Hepatocyte (in vitro differentiated cells): Measurements from ENCODE around the gene OR3A2. TPM values are rescaled to one million over a fixed set of nuclear protein-coding genes. Genes with fewer than 3 reads are reported as not detected.
"Not testable (repeated sequence)": the region's sequence is repeated elsewhere in the genome, so short reads cannot be mapped to it uniquely, and the experiment has no call there.

Experiments used
- DNase-seq: peaks from one replicate; pipeline ENCODE4 v3.0.0-alpha.2; 2016; ENCODE audit warnings: low spot score
- H2AFZ ChIP-seq: fragments of 200-600 bp; sonication (generic); 2 replicates; pipeline ENCODE4 v1.6.0; 2016; ENCODE audit warnings: antibody characterized with exemption, mild to moderate bottlenecking
- H3K27ac ChIP-seq: fragments of 200-600 bp; sonication (generic); 2 replicates; pipeline ENCODE4 v1.5.1; 2016; ENCODE audit warnings: mild to moderate bottlenecking
- H3K27me3 ChIP-seq: fragments of 200-600 bp; sonication (generic); 2 replicates; pipeline ENCODE4 v1.6.1; 2016
- H3K36me3 ChIP-seq: fragments of 200-600 bp; sonication (generic); replicated peaks from 2 replicates; pipeline ENCODE4 v1.5.1; 2016; ENCODE audit warnings: low read depth; ENCODE audit not compliant: insufficient read depth
- H3K4me1 ChIP-seq: fragments of 200-600 bp; sonication (generic); 2 replicates; pipeline ENCODE4 v1.5.1; 2016; ENCODE audit warnings: mild to moderate bottlenecking, moderate library complexity; ENCODE audit not compliant: insufficient read depth
- H3K4me2 ChIP-seq: fragments of 200-600 bp; sonication (generic); 2 replicates; pipeline ENCODE4 v1.6.0; 2016
- H3K4me3 ChIP-seq: fragments of 200-600 bp; sonication (generic); 2 replicates; pipeline ENCODE4 v1.5.1; 2016; ENCODE audit warnings: mild to moderate bottlenecking
- H3K79me2 ChIP-seq: fragments of 200-600 bp; sonication (generic); 2 replicates; pipeline ENCODE4 v1.6.0; 2017; ENCODE audit warnings: mild to moderate bottlenecking
- H3K9me2 ChIP-seq: fragments of 200-600 bp; sonication (generic); replicated peaks from 2 replicates; pipeline ENCODE4 v1.6.0; 2017; ENCODE audit warnings: mild to moderate bottlenecking; ENCODE audit not compliant: insufficient read depth
- H3K9me3 ChIP-seq: fragments of 200-600 bp; sonication (generic); 2 replicates; pipeline ENCODE4 v1.5.1; 2016; ENCODE audit warnings: low read depth, mild to moderate bottlenecking
- H4K20me1 ChIP-seq: fragments of 200-600 bp; sonication (generic); 2 replicates; pipeline ENCODE4 v1.6.0; 2016; ENCODE audit warnings: mild to moderate bottlenecking; ENCODE audit not compliant: insufficient read depth, poor library complexity, severe bottlenecking
- EZH2 ChIP-seq: fragments of 200-600 bp; sonication (generic); IDR thresholded peaks from 2 replicates; pipeline ENCODE4 v1.6.1; 2016; ENCODE audit warnings: antibody characterized with exemption, mild to moderate bottlenecking, borderline replicate concordance
- EZH2phosphoT487 ChIP-seq: fragments of 200-600 bp; sonication (generic); IDR thresholded peaks from one replicate; pipeline ENCODE4 v1.6.1; 2018; ENCODE audit warnings: antibody characterized with exemption, mild to moderate bottlenecking, low read depth, moderate library complexity; ENCODE audit not compliant: unreplicated experiment, severe bottlenecking
- WGBS: methylation state at CpG from one replicate; pipeline ENCODE4 v1.1.6; 2016; ENCODE audit warnings: low lambda C conversion rate; ENCODE audit errors: missing lambda C conversion rate; 5-methylcytosine and 5-hydroxymethylcytosine counted together
- polyA plus RNA-seq: library from polyadenylated mRNA; unstranded; fragments of >200 nt; fragmentation: Nextera tagmentation; extraction: Ambion mirVana; gene quantifications from 2 replicates; pipeline ENCODE4 v1.2.1, GENCODE V29; 2016
- total RNA-seq: library from RNA; depleted of rRNA; stranded (reverse); fragments of >200 nt; gene quantifications from 2 replicates; pipeline ENCODE4 v1.2.3, GENCODE V29; 2014
- TF ChIP-seq, protein P1 (sequence below): fragments of 200-600 bp; sonication (generic); IDR thresholded peaks from 2 replicates; pipeline ENCODE4 v1.5.1; 2016; ENCODE audit warnings: antibody characterized with exemption, mild to moderate bottlenecking; ENCODE audit not compliant: poor library complexity

The OR3A2 gene
- total RNA-seq (not detected in 2 replicates), polyA plus RNA-seq (not detected in 2 replicates)

DNA sequence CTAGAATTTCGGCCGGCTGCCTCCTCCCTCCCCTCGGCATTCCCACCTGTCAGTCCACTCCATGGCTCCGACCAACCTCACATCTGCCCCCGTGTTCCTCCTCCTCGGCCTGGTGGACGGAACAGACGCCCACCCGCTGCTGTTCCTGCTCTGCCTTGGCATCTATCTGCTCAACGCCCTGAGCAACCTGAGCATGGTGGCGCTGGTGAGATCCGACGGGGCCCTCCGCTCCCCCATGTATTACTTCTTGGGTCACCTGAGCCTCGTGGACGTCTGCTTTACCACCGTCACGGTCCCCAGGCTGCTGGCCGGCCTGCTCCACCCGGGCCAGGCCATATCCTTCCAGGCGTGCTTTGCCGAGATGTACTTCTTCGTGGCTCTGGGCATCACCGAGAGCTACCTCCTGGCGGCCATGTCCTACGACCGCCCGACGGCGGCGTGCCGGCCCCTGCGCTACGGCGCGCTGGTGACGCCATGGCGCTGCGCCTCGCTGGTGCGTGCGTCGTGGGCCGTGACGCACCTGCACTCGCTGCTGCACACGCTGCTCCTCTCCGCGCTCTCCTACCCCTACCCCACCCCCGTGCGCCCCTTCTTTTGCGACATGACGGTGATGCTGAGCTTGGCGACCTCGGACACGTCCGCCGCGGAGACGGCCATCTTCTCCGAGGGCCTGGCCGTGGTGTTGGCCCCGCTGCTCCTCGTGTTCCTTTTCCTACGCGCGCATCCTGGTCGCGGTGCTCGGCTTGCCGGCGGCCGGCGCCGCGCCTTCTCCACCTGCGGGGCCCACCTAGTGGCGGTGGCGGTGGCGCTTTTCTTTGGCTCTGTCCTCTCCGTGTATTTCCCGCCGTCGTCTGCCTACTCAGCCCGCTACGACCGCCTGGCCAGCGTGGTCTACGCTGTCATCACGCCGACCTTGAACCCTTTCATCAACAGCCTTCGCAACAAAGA is at the start of gene OR3A2:
Gene OR3A2, minus strand, starts transcription at position 440 of the 948 bp plus-strand sequence.
- Histone ChIP-seq H4K20me1 (no peaks in the 10 kb centered on the region), H3K4me2 (no peak within 1 kb of the TSS), H3K9me2 (no peaks in the 10 kb centered on the region), H2AFZ (no peak within 1 kb of the TSS), H3K4me1 (no peaks in the 10 kb centered on the region), H3K27ac (no peak within 1 kb of the TSS), H3K79me2 (no peaks in the 10 kb centered on the region), H3K36me3 (no peaks in the 10 kb centered on the region), H3K27me3 (no peaks in the 10 kb centered on the region), H3K4me3 (no peak within 1 kb of the TSS), H3K9me3 (no peaks in the 10 kb centered on the region)
- TF ChIP-seq EZH2phosphoT487 (no peak), EZH2 (no peak)
- TF ChIP-seq, protein P1, sequence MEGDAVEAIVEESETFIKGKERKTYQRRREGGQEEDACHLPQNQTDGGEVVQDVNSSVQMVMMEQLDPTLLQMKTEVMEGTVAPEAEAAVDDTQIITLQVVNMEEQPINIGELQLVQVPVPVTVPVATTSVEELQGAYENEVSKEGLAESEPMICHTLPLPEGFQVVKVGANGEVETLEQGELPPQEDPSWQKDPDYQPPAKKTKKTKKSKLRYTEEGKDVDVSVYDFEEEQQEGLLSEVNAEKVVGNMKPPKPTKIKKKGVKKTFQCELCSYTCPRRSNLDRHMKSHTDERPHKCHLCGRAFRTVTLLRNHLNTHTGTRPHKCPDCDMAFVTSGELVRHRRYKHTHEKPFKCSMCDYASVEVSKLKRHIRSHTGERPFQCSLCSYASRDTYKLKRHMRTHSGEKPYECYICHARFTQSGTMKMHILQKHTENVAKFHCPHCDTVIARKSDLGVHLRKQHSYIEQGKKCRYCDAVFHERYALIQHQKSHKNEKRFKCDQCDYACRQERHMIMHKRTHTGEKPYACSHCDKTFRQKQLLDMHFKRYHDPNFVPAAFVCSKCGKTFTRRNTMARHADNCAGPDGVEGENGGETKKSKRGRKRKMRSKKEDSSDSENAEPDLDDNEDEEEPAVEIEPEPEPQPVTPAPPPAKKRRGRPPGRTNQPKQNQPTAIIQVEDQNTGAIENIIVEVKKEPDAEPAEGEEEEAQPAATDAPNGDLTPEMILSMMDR = no peak
- DNase-seq = no peak
- 94% methylated on average over 62 of the region's 92 CpGs for WGBS

DNA sequence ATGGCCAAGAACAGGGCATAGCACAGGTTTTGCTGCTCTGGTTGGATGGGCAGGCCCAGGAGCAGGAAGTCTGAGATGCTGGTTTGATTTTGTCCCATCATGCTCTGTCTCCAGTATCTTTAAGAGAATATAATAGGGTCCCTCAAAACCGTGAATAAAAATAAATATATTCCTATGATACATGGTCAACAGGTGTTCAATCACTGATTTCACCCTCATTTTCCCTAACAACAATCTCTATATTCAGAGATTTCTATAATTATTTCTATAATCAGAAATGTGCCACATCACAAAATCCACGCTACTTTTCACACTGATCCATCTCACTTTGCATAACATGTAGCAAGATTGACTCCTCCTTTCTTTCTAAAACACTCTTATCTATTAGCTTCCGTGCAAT is 47.6 kb upstream of the OR3A2 start, which contains the start of gene OR1E2:
Gene OR1E2, minus strand, starts transcription at position 101 of the 400 bp plus-strand sequence. Its CDS starts 0 bp downstream, at position 101.
- no peaks in the 10 kb centered on the region for H3K27me3 ChIP-seq
- no peaks in the 10 kb centered on the region for H3K4me1 ChIP-seq
- H4K20me1 ChIP-seq = no peaks in the 10 kb centered on the region
- no peak within 1 kb of the TSS for H2AFZ ChIP-seq
- H3K36me3 ChIP-seq = no peaks in the 10 kb centered on the region
- no peaks in the 10 kb centered on the region for H3K9me3 ChIP-seq
- H3K79me2 ChIP-seq = no peaks in the 10 kb centered on the region
- TF ChIP-seq EZH2 = no peak
- TF ChIP-seq, protein P1 = no peak
- TF ChIP-seq EZH2phosphoT487 = no peak
- no peaks in the 10 kb centered on the region for H3K9me2 ChIP-seq
- no peak within 1 kb of the TSS for H3K27ac ChIP-seq
- H3K4me2 ChIP-seq = no peak within 1 kb of the TSS
- 60% methylated on average over 3 of the region's 3 CpGs for WGBS
- H3K4me3 ChIP-seq = no peak within 1 kb of the TSS
- DNase-seq = no peak

DNA sequence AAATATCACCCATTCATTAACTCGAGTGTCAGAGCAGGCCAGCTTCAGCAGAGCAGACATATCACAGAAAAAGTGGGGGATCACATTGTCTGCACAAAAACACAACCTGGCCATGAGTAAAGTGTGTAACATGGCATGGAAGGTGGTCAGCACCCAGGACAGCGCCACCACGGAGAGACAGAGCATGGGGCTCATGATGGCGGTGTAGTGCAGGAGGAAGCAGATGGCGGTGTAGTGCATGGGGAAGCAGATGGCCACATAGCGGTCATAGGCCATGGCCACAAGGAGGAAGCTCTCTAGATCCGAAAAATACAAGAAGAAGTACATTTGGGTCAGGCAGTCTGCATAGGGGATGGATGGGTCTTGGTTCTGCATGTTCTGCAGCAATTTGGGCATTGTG is 47.1 kb upstream of the OR3A2 start:
- H3K4me1 ChIP-seq, H3K36me3 ChIP-seq, H3K9me2 ChIP-seq, H3K79me2 ChIP-seq, H2AFZ ChIP-seq, H3K27me3 ChIP-seq, H3K9me3 ChIP-seq, H3K4me3 ChIP-seq, H4K20me1 ChIP-seq, DNase-seq, H3K27ac ChIP-seq, H3K4me2 ChIP-seq: not testable (repeated sequence)
- 51% methylated on average over 7 of the region's 7 CpGs for WGBS

DNA sequence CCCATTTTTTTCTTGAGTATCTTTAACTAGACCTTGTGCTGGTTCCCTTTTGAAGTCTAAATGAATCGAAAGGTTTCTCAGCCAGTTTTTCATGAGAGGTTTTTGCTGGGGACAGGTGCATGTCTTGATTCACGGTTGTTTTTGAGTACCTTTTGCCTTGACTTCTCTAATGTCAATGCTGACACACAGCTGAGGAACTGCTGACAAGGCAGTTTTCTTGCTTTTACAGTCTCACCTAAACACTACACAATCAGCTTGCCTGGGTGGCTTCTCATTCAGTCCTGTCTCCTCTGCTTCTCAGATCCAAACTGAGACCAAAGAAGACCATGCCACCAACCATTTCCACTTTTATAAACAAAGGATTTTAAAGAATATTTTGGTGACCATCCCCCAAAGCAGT is 32.1 kb upstream of the OR3A2 start:
- H3K27me3 ChIP-seq = no peaks in the 10 kb centered on the region
- DNase-seq = no peak
- no peaks in the 10 kb centered on the region for H3K9me3 ChIP-seq
- no peaks in the 10 kb centered on the region for H3K36me3 ChIP-seq
- H4K20me1 ChIP-seq = no peaks in the 10 kb centered on the region
- no peak overlapping the region for H2AFZ ChIP-seq
- 38% methylated on average over 2 of the region's 2 CpGs for WGBS
- H3K27ac ChIP-seq = no peak overlapping the region
- H3K4me1 ChIP-seq = no peaks in the 10 kb centered on the region
- TF ChIP-seq, protein P1 = no peak
- TF ChIP-seq EZH2 (no peak), EZH2phosphoT487 (no peak)
- no peaks in the 10 kb centered on the region for H3K79me2 ChIP-seq
- no peak overlapping the region for H3K4me2 ChIP-seq
- H3K4me3 ChIP-seq = no peak overlapping the region
- no peaks in the 10 kb centered on the region for H3K9me2 ChIP-seq
